ENCODE results near the gene GRK3. TPM values are rescaled to one million over a fixed set of nuclear protein-coding genes. Genes with fewer than 3 reads are reported as not detected.

GRK3 gene
- total RNA-seq, 1 donor from 2014 or later = 12.4 TPM

DNA sequence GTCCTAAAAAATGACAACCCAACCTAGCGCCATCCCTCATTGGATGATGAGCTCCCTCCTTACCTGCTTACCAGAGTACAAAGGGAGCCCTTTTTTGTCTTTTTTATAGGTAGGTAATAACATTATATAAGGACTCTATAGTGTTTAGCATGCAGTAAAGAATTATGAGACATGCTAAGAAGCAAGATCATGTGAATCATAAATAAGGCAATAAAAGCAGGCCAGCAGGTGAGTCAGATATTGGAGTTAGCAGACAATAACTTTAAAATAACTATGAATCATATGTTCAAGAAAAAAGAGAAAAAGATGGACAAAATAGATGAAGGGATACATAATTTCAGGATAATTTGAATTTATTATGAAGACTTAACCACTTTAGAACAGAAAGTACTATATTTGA, 81.5 kb downstream of the GRK3 start:
- TF ChIP-seq, protein P1, sequence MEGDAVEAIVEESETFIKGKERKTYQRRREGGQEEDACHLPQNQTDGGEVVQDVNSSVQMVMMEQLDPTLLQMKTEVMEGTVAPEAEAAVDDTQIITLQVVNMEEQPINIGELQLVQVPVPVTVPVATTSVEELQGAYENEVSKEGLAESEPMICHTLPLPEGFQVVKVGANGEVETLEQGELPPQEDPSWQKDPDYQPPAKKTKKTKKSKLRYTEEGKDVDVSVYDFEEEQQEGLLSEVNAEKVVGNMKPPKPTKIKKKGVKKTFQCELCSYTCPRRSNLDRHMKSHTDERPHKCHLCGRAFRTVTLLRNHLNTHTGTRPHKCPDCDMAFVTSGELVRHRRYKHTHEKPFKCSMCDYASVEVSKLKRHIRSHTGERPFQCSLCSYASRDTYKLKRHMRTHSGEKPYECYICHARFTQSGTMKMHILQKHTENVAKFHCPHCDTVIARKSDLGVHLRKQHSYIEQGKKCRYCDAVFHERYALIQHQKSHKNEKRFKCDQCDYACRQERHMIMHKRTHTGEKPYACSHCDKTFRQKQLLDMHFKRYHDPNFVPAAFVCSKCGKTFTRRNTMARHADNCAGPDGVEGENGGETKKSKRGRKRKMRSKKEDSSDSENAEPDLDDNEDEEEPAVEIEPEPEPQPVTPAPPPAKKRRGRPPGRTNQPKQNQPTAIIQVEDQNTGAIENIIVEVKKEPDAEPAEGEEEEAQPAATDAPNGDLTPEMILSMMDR (IDR thresholded peaks at IDR 0.05; ENCODE audit: partially characterized antibody, unreplicated experiment) = no peak
- H3K36me3 Mint-ChIP-seq (ENCODE audit: unreplicated experiment) = peaks cover 6% of the 10 kb centered on the region
- no peak for DNase-seq
- no peak overlapping the region for H3K4me3 Mint-ChIP-seq (ENCODE audit: unreplicated experiment)
- peaks cover 1% of the 10 kb centered on the region for H3K9me3 Mint-ChIP-seq (ENCODE audit: unreplicated experiment)
- no peaks in the 10 kb centered on the region for H3K4me1 Mint-ChIP-seq (ENCODE audit: low read depth, unreplicated experiment)
- H3K27ac Mint-ChIP-seq (ENCODE audit: unreplicated experiment) = no peak overlapping the region
- no peaks in the 10 kb centered on the region for H3K27me3 Mint-ChIP-seq (ENCODE audit: unreplicated experiment)

DNA sequence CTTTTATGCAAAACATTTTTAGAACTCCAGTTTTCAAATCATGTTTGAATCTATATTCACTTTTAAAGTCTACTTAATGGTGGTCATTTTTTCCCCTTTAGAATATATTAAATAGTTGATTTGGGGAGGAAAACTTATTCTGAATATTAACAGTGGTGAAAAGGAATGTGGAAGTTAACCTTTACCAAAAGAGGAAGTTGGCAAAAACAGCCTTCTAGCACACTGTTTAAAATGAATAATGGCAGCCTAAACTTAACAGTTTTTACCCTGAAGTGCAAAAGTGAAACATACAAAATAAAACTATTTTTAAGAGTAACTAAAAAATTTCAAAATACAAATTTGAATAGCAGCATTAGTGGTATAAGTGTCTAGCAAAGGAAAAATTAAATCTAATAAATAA, 86.4 kb downstream of the GRK3 start:
- DNase-seq = no peak
- no peak overlapping the region for H3K4me3 Mint-ChIP-seq (ENCODE audit: unreplicated experiment)
- TF ChIP-seq, protein P1 (IDR thresholded peaks at IDR 0.05; ENCODE audit: partially characterized antibody, unreplicated experiment) = no peak
- no peaks in the 10 kb centered on the region for H3K4me1 Mint-ChIP-seq (ENCODE audit: low read depth, unreplicated experiment)
- peaks cover 2% of the 10 kb centered on the region for H3K9me3 Mint-ChIP-seq (ENCODE audit: unreplicated experiment)
- no peak overlapping the region for H3K27ac Mint-ChIP-seq (ENCODE audit: unreplicated experiment)
- H3K27me3 Mint-ChIP-seq (ENCODE audit: unreplicated experiment) = no peaks in the 10 kb centered on the region
- no peaks in the 10 kb centered on the region for H3K36me3 Mint-ChIP-seq (ENCODE audit: unreplicated experiment)

DNA sequence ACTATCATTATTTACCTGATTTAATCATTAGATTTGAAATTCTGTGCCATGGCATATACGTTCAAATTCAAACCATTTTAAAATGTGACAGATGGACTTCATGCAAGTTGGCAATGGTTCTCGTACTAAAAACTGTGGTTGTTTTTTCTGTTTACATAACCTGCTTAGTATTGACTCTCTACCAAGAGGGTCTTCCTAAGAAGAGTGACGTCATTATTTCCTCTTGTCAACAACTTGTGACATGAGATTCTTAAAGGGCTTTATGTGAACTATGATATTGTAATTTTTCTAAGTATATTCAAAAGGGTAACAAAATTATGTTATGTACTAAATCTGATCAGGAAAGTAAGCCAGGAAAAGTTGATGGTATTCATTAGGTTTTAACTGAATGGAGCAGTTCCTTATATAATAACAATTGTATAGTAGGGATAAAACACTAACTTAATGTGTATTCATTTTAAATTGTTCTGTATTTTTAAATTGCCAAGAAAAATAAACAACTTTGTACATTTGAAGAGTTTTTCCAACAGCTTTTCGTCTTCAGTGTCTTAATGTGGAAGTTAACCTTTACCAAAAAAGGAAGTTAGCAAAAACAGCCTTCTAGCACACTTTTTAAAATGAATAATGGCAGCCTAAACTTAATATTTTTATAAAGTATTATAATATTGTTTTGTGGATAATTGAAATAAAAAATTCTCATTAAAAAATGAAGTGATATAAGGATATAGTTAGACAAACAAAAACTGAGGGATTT, 87.0 kb downstream of the GRK3 start:
- Mint-ChIP-seq H3K4me3 (ENCODE audit: unreplicated experiment) (no peak overlapping the region), H3K9me3 (ENCODE audit: unreplicated experiment) (peaks cover 2% of the 10 kb centered on the region), H3K36me3 (ENCODE audit: unreplicated experiment) (no peaks in the 10 kb centered on the region), H3K27ac (ENCODE audit: unreplicated experiment) (no peak overlapping the region), H3K4me1 (ENCODE audit: low read depth, unreplicated experiment) (no peaks in the 10 kb centered on the region), H3K27me3 (ENCODE audit: unreplicated experiment) (no peaks in the 10 kb centered on the region)
- TF ChIP-seq, protein P1 (IDR thresholded peaks at IDR 0.05; ENCODE audit: partially characterized antibody, unreplicated experiment) = no peak
- DNase-seq = no peak

DNA sequence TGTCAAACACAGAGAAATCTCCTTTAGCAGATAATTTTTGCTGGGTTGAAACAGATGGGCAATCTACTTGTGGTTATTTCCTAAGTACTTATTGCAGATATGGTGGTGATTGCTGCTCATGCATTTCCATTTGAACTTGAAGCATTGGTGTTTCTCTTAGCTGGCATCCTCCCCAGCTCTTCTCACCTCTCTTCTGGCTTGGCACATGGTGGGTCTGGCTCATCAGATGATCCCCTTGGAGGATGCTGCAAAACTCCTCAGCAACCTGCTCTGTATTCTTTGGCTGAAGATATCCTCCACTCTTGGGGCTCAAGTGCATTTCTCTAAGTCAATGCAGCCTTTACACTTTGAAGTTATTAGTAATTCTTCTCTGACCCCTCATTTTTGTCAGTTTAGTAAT, 90.2 kb downstream of the GRK3 start:
- no peaks in the 10 kb centered on the region for H3K4me1 Mint-ChIP-seq (ENCODE audit: low read depth, unreplicated experiment)
- H3K27ac Mint-ChIP-seq (ENCODE audit: unreplicated experiment) = no peak overlapping the region

More for the DNA sequence above, 90.2 kb downstream of the GRK3 start:
- TF ChIP-seq, protein P1 (IDR thresholded peaks at IDR 0.05; ENCODE audit: partially characterized antibody, unreplicated experiment) = no peak
- Mint-ChIP-seq H3K4me3 (ENCODE audit: unreplicated experiment) (no peak overlapping the region), H3K9me3 (ENCODE audit: unreplicated experiment) (peaks cover 2% of the 10 kb centered on the region), H3K36me3 (ENCODE audit: unreplicated experiment) (no peaks in the 10 kb centered on the region), H3K27me3 (ENCODE audit: unreplicated experiment) (no peaks in the 10 kb centered on the region)
- no peak for DNase-seq
